AG10803 (cell line): Measurements from ENCODE around the gene SLC4A3.

Source experiments
- DNase-seq: peaks from one replicate; pipeline ENCODE4 v3.0.0; 2010; ENCODE audit warnings: low read depth
- H3K4me3 ChIP-seq: 2 replicates; pipeline ENCODE4 v1.5.1; 2011; ENCODE audit warnings: mild to moderate bottlenecking, low read length, control low read depth
- CTCF ChIP-seq: conservative IDR thresholded peaks from 2 replicates; pipeline ENCODE4 v1.5.1; 2011; ENCODE audit warnings: mild to moderate bottlenecking, low read length, control low read depth, inconsistent platforms

The SLC4A3 gene

GRCh38 chr2:219627103-219628100 lies at the start of gene SLC4A3:
SLC4A3 (plus strand) TSS chr2:219627630; CDS start chr2:219627993, 363 bp downstream.
- peak within 1 kb of the TSS; percentile 64 for H3K4me3 ChIP-seq
- no peak for TF ChIP-seq CTCF
- peak; percentile 29 for DNase-seq

- TF ChIP-seq CTCF = no peak
- peak; percentile 57 for DNase-seq
- H3K4me3 ChIP-seq = no peak overlapping the region
These were observed 48.4 kb upstream of the SLC4A3 start for GRCh38 chr2:219578811-219579613.

GRCh38 chr2:219581346-219581745 lies 46.1 kb upstream of the SLC4A3 start:
- TF ChIP-seq CTCF = no peak
- no peak for DNase-seq
- no peak overlapping the region for H3K4me3 ChIP-seq

GRCh38 chr2:219591091-219591490 lies 36.3 kb upstream of the SLC4A3 start:
- H3K4me3 ChIP-seq = no peak overlapping the region
- no peak for TF ChIP-seq CTCF
- DNase-seq = no peak

GRCh38 chr2:219592736-219593135 lies 34.7 kb upstream of the SLC4A3 start:
- no peak for TF ChIP-seq CTCF
- H3K4me3 ChIP-seq = no peak overlapping the region
- no peak for DNase-seq

- no peak for DNase-seq
- TF ChIP-seq CTCF = no peak
- no peak overlapping the region for H3K4me3 ChIP-seq
These were observed 34.3 kb upstream of the SLC4A3 start for GRCh38 chr2:219593154-219593553.
